K562 treated with DMSO at 1 percent for 48 hours (cell line): ENCODE results near the gene LIPF. TPM values are rescaled to one million over a fixed set of nuclear protein-coding genes. Genes with fewer than 3 reads are reported as not detected.

Source experiments
- total RNA-seq: library from RNA; unstranded; fragments of 300-600 nt; gene quantifications from 2 replicates; pipeline ENCODE4 v1.2.3, GENCODE V29; 2022; ENCODE audit warnings: low replicate concordance; ENCODE audit errors: extremely low read depth

The LIPF gene, protein sequence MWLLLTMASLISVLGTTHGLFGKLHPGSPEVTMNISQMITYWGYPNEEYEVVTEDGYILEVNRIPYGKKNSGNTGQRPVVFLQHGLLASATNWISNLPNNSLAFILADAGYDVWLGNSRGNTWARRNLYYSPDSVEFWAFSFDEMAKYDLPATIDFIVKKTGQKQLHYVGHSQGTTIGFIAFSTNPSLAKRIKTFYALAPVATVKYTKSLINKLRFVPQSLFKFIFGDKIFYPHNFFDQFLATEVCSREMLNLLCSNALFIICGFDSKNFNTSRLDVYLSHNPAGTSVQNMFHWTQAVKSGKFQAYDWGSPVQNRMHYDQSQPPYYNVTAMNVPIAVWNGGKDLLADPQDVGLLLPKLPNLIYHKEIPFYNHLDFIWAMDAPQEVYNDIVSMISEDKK
- not detected in 2 replicates for total RNA-seq

DNA sequence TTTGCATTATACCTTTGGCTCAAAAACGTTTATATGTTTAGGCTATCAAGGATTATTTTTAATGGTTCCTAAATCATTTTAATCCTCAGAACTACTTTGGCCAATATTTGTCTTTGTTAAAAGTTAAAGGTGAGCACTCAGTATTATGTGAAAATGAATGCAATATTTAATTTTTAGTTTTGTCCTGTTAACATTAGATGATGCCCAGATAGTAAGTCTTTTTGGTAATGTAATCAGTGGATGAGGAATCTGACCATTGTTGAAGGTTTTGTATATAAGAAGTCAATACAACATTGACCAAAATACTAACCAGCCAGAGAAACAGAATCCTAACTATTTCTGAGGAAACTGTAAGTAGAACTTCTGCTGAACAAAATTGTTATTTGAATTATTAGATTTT, at the start of gene LIPF:
TSS of gene LIPF (plus strand) at position 301 of the 400 bp plus-strand sequence. CDS start 2,856 bp downstream, outside the sequence.

DNA sequence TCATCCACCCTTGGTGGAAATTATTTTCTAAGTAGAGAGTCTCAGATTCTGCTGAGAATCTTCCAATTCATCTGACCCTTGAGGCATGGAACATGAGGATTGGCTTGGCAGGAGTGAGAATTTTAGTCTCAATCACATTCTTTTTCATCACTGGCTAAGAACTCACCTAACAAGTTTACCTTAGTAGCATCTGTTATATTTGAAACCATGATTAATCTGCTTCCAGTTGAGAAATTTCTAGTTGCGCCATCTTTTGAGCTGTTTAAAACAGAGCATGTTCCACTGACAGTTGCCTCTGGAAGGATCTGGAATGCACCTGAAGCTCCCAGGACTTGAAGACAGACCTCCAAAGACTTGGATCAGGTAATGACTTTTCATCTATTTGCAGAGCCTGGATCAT, 41.7 kb downstream of the LIPF start, which contains the start of gene LIPK:
TSS of gene LIPK (plus strand) at position 292 of the 400 bp plus-strand sequence. CDS start 18,295 bp downstream, outside the sequence.

Other genes starting within 250 kb of the LIPF start
- gene RNLS, start 81.1 kb upstream of the LIPF start, total RNA-seq = not detected in 2 replicates
- not detected in 2 replicates for gene LIPJ, start 77.7 kb upstream of the LIPF start, total RNA-seq
- not detected in 2 replicates for gene LIPK, start 41.8 kb downstream of the LIPF start, total RNA-seq
- not detected in 2 replicates for gene LIPN, start 95.6 kb downstream of the LIPF start, total RNA-seq
- not detected in 2 replicates for gene LIPM, start 138.3 kb downstream of the LIPF start, total RNA-seq
- gene ANKRD22, start 187.4 kb downstream of the LIPF start, total RNA-seq = not detected in 2 replicates
- not detected in 2 replicates for gene STAMBPL1, start 215.8 kb downstream of the LIPF start, total RNA-seq